GM21529 (cell line): Measurements from ENCODE around the gene TCF3.

Experiments
- ATAC-seq: cut with Tn5 transposase; IDR thresholded peaks from one replicate; pipeline ENCODE4 v1.9.1; 2021; ENCODE audit not compliant: unreplicated experiment

The TCF3 gene

GRCh38 chr19:1567116-1567847 is 85.1 kb downstream of the TCF3 start:
- ATAC-seq = no peak

- ATAC-seq = no peak
These were observed 85.9 kb downstream of the TCF3 start for GRCh38 chr19:1566392-1567115.

- no peak for ATAC-seq
These were observed 89.2 kb downstream of the TCF3 start for GRCh38 chr19:1563251-1563650.

GRCh38 chr19:1561236-1561842 is 91.1 kb downstream of the TCF3 start:
- no peak for ATAC-seq

GRCh38 chr19:1560286-1560882 is 92.0 kb downstream of the TCF3 start:
- ATAC-seq = no peak
